ENCODE data around the gene TFB1M.

TFB1M gene

GRCh38 chr6:155252581-155252980, 61.7 kb downstream of the TFB1M start:
- no peak overlapping the region for H3K4me3 ChIP-seq (IDR thresholded peaks at IDR 0.05; ENCODE audit: insufficient read depth, low read depth, low read length)
- H3K27me3 ChIP-seq (ENCODE audit: insufficient read depth, low read depth): no peaks in the 10 kb centered on the region
- no peaks in the 10 kb centered on the region for H4K20me1 ChIP-seq (ENCODE audit: insufficient read depth)
- TF ChIP-seq, protein P1, sequence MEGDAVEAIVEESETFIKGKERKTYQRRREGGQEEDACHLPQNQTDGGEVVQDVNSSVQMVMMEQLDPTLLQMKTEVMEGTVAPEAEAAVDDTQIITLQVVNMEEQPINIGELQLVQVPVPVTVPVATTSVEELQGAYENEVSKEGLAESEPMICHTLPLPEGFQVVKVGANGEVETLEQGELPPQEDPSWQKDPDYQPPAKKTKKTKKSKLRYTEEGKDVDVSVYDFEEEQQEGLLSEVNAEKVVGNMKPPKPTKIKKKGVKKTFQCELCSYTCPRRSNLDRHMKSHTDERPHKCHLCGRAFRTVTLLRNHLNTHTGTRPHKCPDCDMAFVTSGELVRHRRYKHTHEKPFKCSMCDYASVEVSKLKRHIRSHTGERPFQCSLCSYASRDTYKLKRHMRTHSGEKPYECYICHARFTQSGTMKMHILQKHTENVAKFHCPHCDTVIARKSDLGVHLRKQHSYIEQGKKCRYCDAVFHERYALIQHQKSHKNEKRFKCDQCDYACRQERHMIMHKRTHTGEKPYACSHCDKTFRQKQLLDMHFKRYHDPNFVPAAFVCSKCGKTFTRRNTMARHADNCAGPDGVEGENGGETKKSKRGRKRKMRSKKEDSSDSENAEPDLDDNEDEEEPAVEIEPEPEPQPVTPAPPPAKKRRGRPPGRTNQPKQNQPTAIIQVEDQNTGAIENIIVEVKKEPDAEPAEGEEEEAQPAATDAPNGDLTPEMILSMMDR (conservative IDR thresholded peaks at IDR 0.05; ENCODE audit: low read depth, low read length): no peak
- H3K9ac ChIP-seq: no peak overlapping the region
- peaks cover 3% of the 10 kb centered on the region for H3K4me1 ChIP-seq (ENCODE audit: low read depth, poor library complexity, severe bottlenecking)
- H2AFZ ChIP-seq (ENCODE audit: low read depth): no peak overlapping the region
- no peaks in the 10 kb centered on the region for H3K79me2 ChIP-seq (ENCODE audit: insufficient read depth, low read depth)
- no peaks in the 10 kb centered on the region for H3K36me3 ChIP-seq (ENCODE audit: insufficient read depth)
- H3K4me2 ChIP-seq: no peak overlapping the region
- H3K27ac ChIP-seq: no peak overlapping the region

DNA sequence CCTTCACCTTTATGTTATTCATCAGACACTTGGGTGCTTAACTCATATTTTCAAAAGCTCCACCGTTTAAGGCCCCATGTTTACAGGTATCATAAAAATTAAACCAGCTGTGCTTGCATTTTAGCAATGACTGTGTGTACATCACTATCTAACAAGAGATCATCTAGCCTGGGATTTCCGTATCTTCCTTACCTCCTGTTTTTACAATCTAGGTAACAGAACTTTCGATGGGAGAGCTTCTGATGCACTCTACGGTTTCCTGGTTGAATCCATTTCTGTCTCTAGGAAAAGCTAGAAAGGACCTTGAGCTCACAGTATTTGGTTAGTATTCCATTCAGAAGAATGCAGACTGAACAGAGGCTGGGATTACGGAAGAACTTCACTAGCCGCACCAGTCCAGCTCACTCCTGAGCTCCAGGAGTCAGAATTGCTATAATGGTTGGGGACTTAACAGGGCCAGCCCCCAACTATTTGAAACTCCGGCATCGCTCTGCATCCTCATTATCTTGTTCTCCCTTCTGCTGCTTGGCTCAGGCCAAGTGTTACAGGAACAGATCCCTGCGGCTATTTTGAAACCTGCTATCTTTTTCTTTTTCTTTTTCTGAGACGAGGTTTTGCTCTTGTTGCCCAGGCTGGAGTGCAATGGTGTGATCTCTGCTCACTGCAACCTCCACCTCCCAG, 63.4 kb downstream of the TFB1M start:
- TF ChIP-seq, protein P1 (conservative IDR thresholded peaks at IDR 0.05; ENCODE audit: low read depth, low read length): no peak
- Histone ChIP-seq H3K27me3 (ENCODE audit: insufficient read depth, low read depth) (no peaks in the 10 kb centered on the region), H3K27ac (no peak overlapping the region), H4K20me1 (ENCODE audit: insufficient read depth) (no peaks in the 10 kb centered on the region), H2AFZ (ENCODE audit: low read depth) (no peak overlapping the region), H3K79me2 (ENCODE audit: insufficient read depth, low read depth) (no peaks in the 10 kb centered on the region), H3K4me2 (no peak overlapping the region), H3K36me3 (ENCODE audit: insufficient read depth) (no peaks in the 10 kb centered on the region), H3K4me1 (ENCODE audit: low read depth, poor library complexity, severe bottlenecking) (peaks cover 3% of the 10 kb centered on the region), H3K9ac (no peak overlapping the region), H3K4me3 (IDR thresholded peaks at IDR 0.05; ENCODE audit: insufficient read depth, low read depth, low read length) (no peak overlapping the region)

DNA sequence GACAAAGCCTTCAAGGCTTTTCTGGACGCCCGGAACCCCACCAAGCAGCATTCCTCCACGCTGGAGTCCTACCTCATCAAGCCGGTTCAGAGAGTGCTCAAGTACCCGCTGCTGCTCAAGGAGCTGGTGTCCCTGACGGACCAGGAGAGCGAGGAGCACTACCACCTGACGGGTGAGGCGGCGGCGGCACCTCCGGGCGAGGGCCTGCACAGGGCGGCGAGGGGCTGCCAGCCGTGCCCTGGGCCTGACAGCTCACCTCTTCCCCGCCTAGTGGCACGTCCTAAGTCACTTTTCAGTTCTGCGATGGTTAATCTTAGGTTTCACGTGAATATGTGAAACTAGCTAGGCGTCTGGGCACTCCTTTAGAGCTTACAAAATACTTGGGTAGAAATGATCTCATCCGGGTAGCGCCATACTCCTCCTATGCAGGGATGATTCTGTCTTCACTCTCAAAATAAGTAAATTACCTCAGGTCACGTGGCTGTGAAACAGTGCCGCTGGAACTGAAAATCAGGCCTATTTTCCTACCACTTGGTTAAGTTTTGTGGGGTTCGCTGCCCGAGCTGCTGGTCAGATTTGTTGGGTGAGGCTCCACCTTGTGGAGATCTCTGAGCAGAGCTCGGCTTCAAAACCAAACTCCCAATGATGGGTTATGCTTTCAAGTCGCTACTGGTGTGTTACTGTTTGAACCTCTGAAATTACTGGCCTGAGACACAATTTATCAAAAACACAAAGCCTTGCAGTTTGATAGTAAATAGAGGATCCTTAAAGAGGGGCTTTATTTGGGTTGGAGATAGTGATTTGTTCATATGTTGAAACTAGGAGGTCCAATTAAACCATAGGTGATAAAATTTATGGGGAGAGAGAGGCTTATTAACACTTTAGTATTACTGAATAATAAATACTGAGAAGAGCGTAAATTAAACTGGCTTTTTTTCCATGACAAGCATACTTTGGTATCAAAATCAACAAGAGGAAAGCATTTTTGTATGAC, 66.0 kb downstream of the TFB1M start:
- H3K79me2 ChIP-seq (ENCODE audit: insufficient read depth, low read depth): no peaks in the 10 kb centered on the region
- no peak overlapping the region for H3K27ac ChIP-seq
- H3K4me3 ChIP-seq (IDR thresholded peaks at IDR 0.05; ENCODE audit: insufficient read depth, low read depth, low read length): no peak overlapping the region
- no peak overlapping the region for H3K4me2 ChIP-seq
- no peak overlapping the region for H3K9ac ChIP-seq
- no peaks in the 10 kb centered on the region for H3K4me1 ChIP-seq (ENCODE audit: low read depth, poor library complexity, severe bottlenecking)
- H2AFZ ChIP-seq (ENCODE audit: low read depth): no peak overlapping the region
- no peaks in the 10 kb centered on the region for H4K20me1 ChIP-seq (ENCODE audit: insufficient read depth)
- no peaks in the 10 kb centered on the region for H3K36me3 ChIP-seq (ENCODE audit: insufficient read depth)
- TF ChIP-seq, protein P1 (conservative IDR thresholded peaks at IDR 0.05; ENCODE audit: low read depth, low read length): 0 out of 2 replicates have a peak, but pooled peaks have one; percentile 26
- H3K27me3 ChIP-seq (ENCODE audit: insufficient read depth, low read depth): no peaks in the 10 kb centered on the region

GRCh38 chr6:155247618-155248007, 66.7 kb downstream of the TFB1M start:
- Histone ChIP-seq H3K4me1 (ENCODE audit: low read depth, poor library complexity, severe bottlenecking) (no peaks in the 10 kb centered on the region), H3K9ac (no peak overlapping the region), H3K27me3 (ENCODE audit: insufficient read depth, low read depth) (no peaks in the 10 kb centered on the region), H2AFZ (ENCODE audit: low read depth) (no peak overlapping the region), H3K79me2 (ENCODE audit: insufficient read depth, low read depth) (no peaks in the 10 kb centered on the region), H4K20me1 (ENCODE audit: insufficient read depth) (no peaks in the 10 kb centered on the region), H3K36me3 (ENCODE audit: insufficient read depth) (no peaks in the 10 kb centered on the region), H3K27ac (no peak overlapping the region), H3K4me3 (IDR thresholded peaks at IDR 0.05; ENCODE audit: insufficient read depth, low read depth, low read length) (no peak overlapping the region), H3K4me2 (no peak overlapping the region)
- TF ChIP-seq, protein P1 (conservative IDR thresholded peaks at IDR 0.05; ENCODE audit: low read depth, low read length): no peak
